GM18951 (cell line): ENCODE data around the gene IVNS1ABP.
"Not testable (repeated sequence)": the region's sequence is repeated elsewhere in the genome, so short reads cannot be mapped to it uniquely, and the experiment has no call there.

Source experiments
- POLR2A ChIP-seq: IDR thresholded peaks from 4 replicates; pipeline ENCODE4 v1.6.1; 2011; ENCODE audit warnings: mild to moderate bottlenecking; ENCODE audit not compliant: insufficient read length, insufficient read depth; ENCODE audit errors: extremely low read depth
- in situ Hi-C: fragments of 300-500 bp; cut with MboI; formaldehyde crosslinking; loops from one replicate; pipeline ENCODE4 v1.12.0; 2022; ENCODE audit warnings: low sequenced_read_pairs, mixed read lengths, inconsistent platforms; ENCODE audit not compliant: unreplicated experiment

The IVNS1ABP gene

DNA sequence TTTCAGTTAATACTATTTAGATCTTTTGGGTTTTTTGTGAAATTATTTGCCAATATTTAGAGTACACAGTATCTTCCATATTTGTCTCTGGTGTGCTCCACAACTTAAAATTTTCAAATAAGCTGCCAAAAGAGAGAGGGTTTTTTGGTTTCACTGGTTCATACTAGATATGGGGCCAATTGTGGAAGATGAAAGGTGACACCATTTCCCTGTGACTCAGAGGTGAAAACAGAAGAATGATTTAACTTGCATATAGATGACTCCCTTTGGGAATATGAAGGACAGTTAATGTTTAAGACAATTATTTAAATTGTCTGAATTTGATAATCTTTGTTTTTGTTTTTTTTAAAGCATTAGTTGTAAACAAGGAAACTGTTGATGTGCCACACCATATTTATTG, 37.5 kb downstream of the IVNS1ABP start:
- TF ChIP-seq POLR2A = no peak
- in situ Hi-C loops = no loop called here

DNA sequence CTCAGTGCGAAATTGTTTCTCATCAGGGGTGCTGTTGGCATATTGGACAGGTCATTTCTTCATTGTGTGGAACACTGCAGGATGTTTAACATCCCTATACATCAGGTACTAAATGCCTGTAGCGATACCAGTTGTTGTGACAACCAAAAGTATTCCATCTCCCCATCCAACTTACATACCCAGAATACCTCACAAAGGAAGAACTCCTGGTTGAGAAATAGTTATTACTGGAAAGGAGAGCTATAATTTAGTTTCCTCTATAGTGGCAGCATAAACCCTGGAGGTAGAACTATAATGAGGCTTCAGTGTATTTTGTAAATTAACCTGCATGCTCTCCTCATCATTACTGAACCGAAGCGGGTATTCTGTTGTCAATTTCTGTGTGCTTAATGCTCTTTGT, 45.1 kb downstream of the IVNS1ABP start:
- no peak for TF ChIP-seq POLR2A
- in situ Hi-C loops = no loop called here

DNA sequence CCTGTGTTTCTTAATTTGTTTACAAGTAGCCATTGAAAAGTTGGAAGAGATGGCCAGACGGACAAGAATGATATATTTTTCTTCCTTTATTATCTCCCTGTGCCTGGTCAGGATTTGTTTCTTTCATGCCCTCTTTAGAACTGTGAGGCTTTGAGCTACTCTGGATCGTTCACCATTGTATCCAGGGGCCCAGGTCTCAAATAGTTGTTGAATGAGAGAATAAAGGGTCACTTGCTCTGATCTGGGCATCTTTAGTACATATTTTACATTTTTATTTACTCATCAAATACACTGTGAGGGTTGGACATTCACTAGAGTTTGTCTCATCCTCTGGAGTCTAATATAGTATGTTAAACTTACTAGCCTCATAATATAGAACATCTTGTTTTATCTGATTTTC, 48.7 kb downstream of the IVNS1ABP start:
- in situ Hi-C loops = no loop called here
- no peak for TF ChIP-seq POLR2A

- in situ Hi-C loops = no loop called here
Observed at GRCh38 chr1:185267701-185268100, 49.3 kb downstream of the IVNS1ABP start.

GRCh38 chr1:185267301-185267700, 49.7 kb downstream of the IVNS1ABP start:
- no peak for TF ChIP-seq POLR2A
- in situ Hi-C loops = no loop called here

More at GRCh38 chr1:185267701-185268100, 49.3 kb downstream of the IVNS1ABP start:
- no peak for TF ChIP-seq POLR2A

- TF ChIP-seq POLR2A = no peak
Observed at GRCh38 chr1:185265314-185265713, 51.7 kb downstream of the IVNS1ABP start.

GRCh38 chr1:185263780-185264179, 53.3 kb downstream of the IVNS1ABP start:
- TF ChIP-seq POLR2A = no peak
- in situ Hi-C loops = no loop called here

More at GRCh38 chr1:185265314-185265713, 51.7 kb downstream of the IVNS1ABP start:
- in situ Hi-C loops = no loop called here

DNA sequence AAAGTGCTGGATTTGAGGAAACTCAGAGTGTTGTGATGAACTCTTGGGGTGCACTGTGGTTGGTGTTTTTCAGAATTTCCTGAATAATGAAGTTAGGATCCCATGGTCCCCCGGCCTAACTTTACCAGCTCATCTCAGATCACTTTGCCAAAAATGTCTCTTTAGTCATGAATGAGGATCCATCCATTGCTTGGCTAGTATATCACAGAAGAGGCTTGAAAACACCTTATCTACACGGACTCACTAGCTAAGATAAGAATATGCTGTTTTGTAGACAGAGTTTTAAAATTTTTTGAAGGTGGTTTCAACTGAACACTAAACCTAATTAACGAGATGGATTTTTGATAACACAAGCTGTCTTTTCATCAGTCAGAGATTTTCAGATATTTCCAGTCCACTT, 53.8 kb downstream of the IVNS1ABP start:
- in situ Hi-C loops = no loop called here
- no peak for TF ChIP-seq POLR2A

- no peak for TF ChIP-seq POLR2A
- in situ Hi-C loops = no loop called here
Observed at GRCh38 chr1:185262151-185262550, 54.9 kb downstream of the IVNS1ABP start.

- in situ Hi-C loops = no loop called here
- no peak for TF ChIP-seq POLR2A
Observed at GRCh38 chr1:185260611-185261010, 56.4 kb downstream of the IVNS1ABP start.

GRCh38 chr1:185258676-185259075, 58.4 kb downstream of the IVNS1ABP start:
- no peak for TF ChIP-seq POLR2A
- in situ Hi-C loops = no loop called here

- in situ Hi-C loops = no loop called here
- no peak for TF ChIP-seq POLR2A
Observed at GRCh38 chr1:185257950-185258208, 59.2 kb downstream of the IVNS1ABP start.

GRCh38 chr1:185257116-185257949, 59.7 kb downstream of the IVNS1ABP start:
- in situ Hi-C loops = not testable (repeated sequence)

DNA sequence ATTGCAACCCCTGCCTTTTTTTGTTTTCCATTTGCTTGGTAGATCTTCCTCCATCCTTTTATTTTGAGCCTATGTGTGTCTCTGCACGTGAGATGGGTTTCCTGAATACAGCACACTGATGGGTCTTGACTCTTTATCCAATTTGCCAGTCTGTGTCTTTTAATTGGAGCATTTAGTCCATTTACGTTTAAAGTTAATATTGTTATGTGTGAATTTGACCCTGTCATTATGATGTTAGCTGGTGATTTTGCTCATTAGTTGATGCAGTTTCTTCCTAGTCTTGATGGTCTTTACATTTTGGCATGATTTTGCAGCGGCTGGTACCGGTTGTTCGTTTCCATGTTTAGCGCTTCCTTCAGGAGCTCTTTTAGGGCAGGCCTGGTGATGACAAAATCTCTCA, 61.4 kb downstream of the IVNS1ABP start:
- in situ Hi-C loops = not testable (repeated sequence)

DNA sequence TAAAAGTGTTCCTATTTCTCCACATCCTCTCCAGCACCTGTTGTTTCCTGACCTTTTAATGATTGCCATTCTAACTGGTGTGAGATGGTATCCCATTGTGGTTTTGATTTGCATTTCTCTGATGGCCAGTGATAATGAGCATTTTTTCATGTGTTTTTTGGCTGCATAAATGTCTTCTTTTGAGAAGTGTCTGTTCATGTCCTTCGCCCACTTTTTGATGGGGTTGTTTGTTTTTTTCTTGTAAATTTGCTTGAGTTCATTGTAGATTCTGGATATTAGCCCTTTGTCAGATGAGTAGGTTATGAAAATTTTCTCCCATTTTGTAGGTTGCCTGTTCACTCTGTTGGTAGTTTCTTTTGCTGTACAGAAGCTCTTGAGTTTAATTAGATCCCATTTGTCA, 64.6 kb downstream of the IVNS1ABP start:
- in situ Hi-C loops = not testable (repeated sequence)

GRCh38 chr1:185251928-185252327, 65.1 kb downstream of the IVNS1ABP start:
- in situ Hi-C loops = not testable (repeated sequence)
